Dedifferentiated amniotic fluid mesenchymal stem cell (primary cell): ENCODE results near the gene CCDC40.
A peak's percentile ranks its signal among the peaks of the same experiment; 100 is the strongest.

ENCODE experiments used
- DNase-seq: peaks from one replicate; pipeline ENCODE4 v3.0.0-alpha.2; 2016; ENCODE audit errors: extremely low spot score

CCDC40 gene

GRCh38 chr17:80133626-80133970 is 97.2 kb downstream of the CCDC40 start:
- no peak for DNase-seq

GRCh38 chr17:80137131-80137530 is 100.7 kb downstream of the CCDC40 start:
- no peak for DNase-seq

- DNase-seq: no peak
These were observed 102.5 kb downstream of the CCDC40 start for GRCh38 chr17:80138856-80139426.

- no peak for DNase-seq
These were observed 105.2 kb downstream of the CCDC40 start for GRCh38 chr17:80141463-80142165.

- DNase-seq: no peak
These were observed 106.5 kb downstream of the CCDC40 start for GRCh38 chr17:80142929-80143328.

- no peak for DNase-seq
These were observed 108.9 kb downstream of the CCDC40 start for GRCh38 chr17:80145076-80146075.

GRCh38 chr17:80146121-80147034 is 109.9 kb downstream of the CCDC40 start:
- no peak for DNase-seq

- peak; percentile 99 for DNase-seq
These were observed 110.8 kb downstream of the CCDC40 start, which contains the start of gene EIF4A3 for GRCh38 chr17:80147035-80147822. Gene EIF4A3 (minus strand): TSS chr17:80147128. CDS start chr17:80146961, 167 bp downstream.
